GM15510 (cell line): ENCODE results near the gene TDRD9.

Source experiments
- POLR2A ChIP-seq: IDR thresholded peaks from 3 replicates; pipeline ENCODE4 v1.6.1; 2011; ENCODE audit warnings: borderline replicate concordance; ENCODE audit not compliant: insufficient read length; ENCODE audit errors: extremely low read depth

Gene TDRD9

GRCh38 chr14:103889313-103890051 is 38.8 kb upstream of the TDRD9 start:
- no peak for TF ChIP-seq POLR2A

- no peak for TF ChIP-seq POLR2A
Measured at GRCh38 chr14:103890052-103890371, 38.2 kb upstream of the TDRD9 start.

- no peak for TF ChIP-seq POLR2A
Measured at GRCh38 chr14:103890821-103891666, 37.2 kb upstream of the TDRD9 start.

DNA sequence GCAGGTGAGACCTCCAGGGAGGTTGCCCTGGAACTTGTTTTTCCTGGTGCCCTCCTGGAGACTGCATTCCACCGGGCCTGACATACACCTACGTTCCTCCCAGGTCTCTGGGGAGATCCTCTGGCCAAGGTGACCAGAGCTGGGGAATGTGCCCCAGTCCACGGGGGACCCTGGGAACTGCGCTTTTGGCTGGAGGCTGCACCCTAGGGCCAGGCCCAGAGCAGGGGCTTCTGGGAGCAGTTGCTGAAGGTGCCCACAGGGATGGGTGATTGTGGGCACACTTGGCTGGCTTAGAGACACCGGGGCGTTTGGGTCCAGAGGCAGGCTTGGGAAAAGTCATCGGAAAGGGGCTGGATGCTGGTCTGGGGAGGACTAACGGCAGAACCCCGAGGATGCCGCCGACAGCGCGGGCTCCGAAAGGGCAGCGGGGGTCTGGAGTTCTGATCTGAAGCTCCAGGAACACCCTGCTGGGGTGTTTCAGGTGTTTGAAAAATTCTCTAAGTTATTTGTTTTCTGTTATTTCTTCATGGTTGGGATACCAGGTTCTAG is 36.5 kb upstream of the TDRD9 start:
- no peak for TF ChIP-seq POLR2A

- TF ChIP-seq POLR2A, result no peak
Measured at GRCh38 chr14:103892247-103892646, 36.0 kb upstream of the TDRD9 start.

- TF ChIP-seq POLR2A, result no peak
Measured at GRCh38 chr14:103894034-103894722, 34.1 kb upstream of the TDRD9 start.

DNA sequence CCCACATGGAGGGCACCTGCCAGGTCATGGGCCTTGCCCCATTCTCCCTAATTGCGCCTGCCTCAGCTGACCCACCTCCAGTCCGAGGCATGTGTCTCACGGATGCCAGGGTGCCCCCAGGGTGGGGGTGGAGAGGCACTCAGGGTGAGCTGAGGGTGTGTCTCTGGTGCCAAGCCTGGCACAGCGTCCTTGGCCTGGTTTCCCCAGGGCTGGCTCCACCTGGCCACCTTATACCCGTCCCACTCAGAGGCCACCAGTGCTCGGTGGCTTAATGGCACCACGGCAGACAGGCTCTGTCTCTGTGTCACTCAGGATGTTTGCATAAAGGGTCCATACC is 33.6 kb upstream of the TDRD9 start:
- no peak for TF ChIP-seq POLR2A

- no peak for TF ChIP-seq POLR2A
Measured at GRCh38 chr14:103896578-103896977, 31.7 kb upstream of the TDRD9 start.

DNA sequence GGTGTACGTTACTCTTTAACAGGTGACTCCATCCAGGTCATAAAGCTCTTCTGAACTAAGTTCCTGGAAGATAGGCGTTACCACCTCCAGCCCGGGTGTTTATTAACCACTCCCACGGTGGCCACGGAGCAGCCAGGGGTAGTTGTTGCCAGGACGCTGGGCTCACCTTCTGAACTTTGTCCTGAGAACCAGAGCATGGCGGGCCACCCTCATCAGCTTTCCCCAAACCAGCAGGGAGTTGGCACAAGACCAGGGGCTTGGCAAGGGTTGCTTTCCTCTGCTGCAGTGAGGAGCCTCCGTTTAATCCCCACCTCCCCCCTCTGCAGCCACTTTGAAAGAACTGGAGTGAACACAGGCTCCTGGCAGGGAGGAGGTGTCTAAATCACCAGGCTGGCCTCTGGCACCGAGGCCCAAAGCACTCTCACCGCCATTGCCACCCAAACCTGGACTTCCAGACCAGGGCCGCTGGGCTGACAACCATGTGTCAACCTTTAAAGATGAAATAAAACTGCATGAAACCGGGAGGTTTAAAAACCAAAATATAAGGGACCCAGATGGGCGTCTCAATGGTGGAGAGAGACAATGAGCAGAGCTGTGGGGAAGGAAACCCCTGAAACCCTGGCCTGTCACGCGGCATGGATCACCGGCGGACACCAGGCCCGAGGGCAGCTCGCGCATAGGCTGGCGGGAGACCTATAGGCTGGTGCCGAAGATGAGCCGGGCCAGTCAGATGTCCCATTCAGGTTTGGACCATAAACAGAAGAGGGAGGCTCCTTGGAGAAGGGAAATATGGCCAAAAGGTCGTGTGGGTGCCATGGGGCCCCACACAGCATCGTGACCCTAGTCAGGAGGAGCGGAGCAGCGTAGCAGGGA is 30.9 kb upstream of the TDRD9 start:
- TF ChIP-seq POLR2A, result no peak

DNA sequence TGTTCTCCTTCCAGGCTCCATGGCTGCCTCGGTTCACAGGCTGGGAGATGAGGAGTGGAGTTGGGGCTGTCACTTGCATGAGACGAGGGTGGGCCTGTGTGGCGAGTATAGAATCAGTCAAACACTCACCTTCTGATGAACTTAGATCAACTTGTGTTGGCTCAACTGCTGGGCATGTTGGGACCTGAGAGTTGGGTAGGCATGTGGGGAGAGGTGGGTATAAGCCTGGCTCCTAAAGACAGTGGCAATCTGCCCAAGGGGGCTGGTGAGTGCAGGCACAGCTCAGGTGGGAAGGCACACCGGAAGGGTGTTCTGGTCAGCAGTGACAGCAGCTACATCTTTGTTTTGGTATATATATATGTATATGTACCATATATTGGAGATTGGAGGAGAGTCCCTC is 30.1 kb upstream of the TDRD9 start:
- TF ChIP-seq POLR2A, result no peak

GRCh38 chr14:103898711-103899110 is 29.5 kb upstream of the TDRD9 start:
- TF ChIP-seq POLR2A, result no peak

DNA sequence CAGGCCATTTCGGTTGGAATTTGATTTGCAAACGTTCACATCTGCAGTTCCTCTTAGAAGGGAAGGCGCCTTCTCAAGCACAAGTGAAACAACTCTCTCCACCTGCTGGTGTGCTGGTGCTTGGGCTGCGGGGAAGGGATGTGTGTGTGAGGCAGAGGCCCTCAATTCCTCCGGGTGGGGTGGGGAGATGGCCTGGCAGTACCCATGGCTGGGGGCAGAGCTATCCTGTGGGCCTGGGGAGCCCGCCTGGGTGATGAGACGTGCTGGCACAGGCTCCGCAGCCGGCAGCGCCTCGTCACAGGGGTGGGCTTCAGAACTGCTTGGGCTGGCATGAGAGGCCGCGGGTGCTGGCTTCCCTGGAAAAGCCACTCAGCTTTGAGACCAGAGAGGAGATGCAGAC is 28.9 kb upstream of the TDRD9 start:
- TF ChIP-seq POLR2A, result no peak

GRCh38 chr14:103899833-103900232 is 28.4 kb upstream of the TDRD9 start:
- no peak for TF ChIP-seq POLR2A

- TF ChIP-seq POLR2A, result no peak
Measured at GRCh38 chr14:103904493-103905107, 23.7 kb upstream of the TDRD9 start.
